Limb (tissue), 2 donors: ENCODE measurements around the gene PAPSS1.

Source experiments
- DNase-seq, 2 donors: peaks; one replicate each; pipeline ENCODE4 v3.0.0-alpha.2; 2016; ENCODE audit errors: extremely low spot score in 2 of 2

PAPSS1 gene

GRCh38 chr4:107630185-107630705 lies 89.8 kb downstream of the PAPSS1 start:
- no peak for DNase-seq

GRCh38 chr4:107629318-107629717 lies 90.7 kb downstream of the PAPSS1 start:
- no peak for DNase-seq

- DNase-seq: no peak
Measured at GRCh38 chr4:107625391-107625902, 94.6 kb downstream of the PAPSS1 start.

GRCh38 chr4:107624024-107624423 lies 96.0 kb downstream of the PAPSS1 start:
- DNase-seq: no peak

GRCh38 chr4:107622006-107622405 lies 98.0 kb downstream of the PAPSS1 start:
- no peak for DNase-seq

GRCh38 chr4:107619731-107620130 lies 100.3 kb downstream of the PAPSS1 start:
- DNase-seq: no peak

GRCh38 chr4:107619066-107619465 lies 101.0 kb downstream of the PAPSS1 start:
- DNase-seq: peak in 1 of 2 donors; percentile 62

GRCh38 chr4:107618656-107619055 lies 101.4 kb downstream of the PAPSS1 start:
- DNase-seq: no peak

- no peak for DNase-seq
Measured at GRCh38 chr4:107616838-107617389, 103.1 kb downstream of the PAPSS1 start.

GRCh38 chr4:107615809-107616208 lies 104.2 kb downstream of the PAPSS1 start:
- DNase-seq: no peak

GRCh38 chr4:107603430-107603829 lies 116.6 kb downstream of the PAPSS1 start:
- DNase-seq: no peak

GRCh38 chr4:107600983-107601382 lies 119.1 kb downstream of the PAPSS1 start:
- DNase-seq: no peak

- no peak for DNase-seq
Measured at GRCh38 chr4:107600436-107600835, 119.6 kb downstream of the PAPSS1 start.

- DNase-seq: no peak
Measured at GRCh38 chr4:107599841-107600240, 120.2 kb downstream of the PAPSS1 start.

GRCh38 chr4:107593230-107593629 lies 126.8 kb downstream of the PAPSS1 start:
- DNase-seq: no peak

GRCh38 chr4:107592519-107592918 lies 127.5 kb downstream of the PAPSS1 start:
- no peak for DNase-seq

GRCh38 chr4:107589269-107589668 lies 130.8 kb downstream of the PAPSS1 start:
- no peak for DNase-seq

- DNase-seq: no peak
Measured at GRCh38 chr4:107586371-107586770, 133.7 kb downstream of the PAPSS1 start.

- DNase-seq: no peak
Measured at GRCh38 chr4:107579099-107579498, 140.9 kb downstream of the PAPSS1 start.

- DNase-seq: no peak
Measured at GRCh38 chr4:107578321-107578720, 141.7 kb downstream of the PAPSS1 start.

GRCh38 chr4:107577743-107578142 lies 142.3 kb downstream of the PAPSS1 start:
- no peak for DNase-seq

GRCh38 chr4:107575243-107575642 lies 144.8 kb downstream of the PAPSS1 start:
- DNase-seq: no peak

GRCh38 chr4:107572281-107572680 lies 147.8 kb downstream of the PAPSS1 start:
- no peak for DNase-seq

- DNase-seq: no peak
Measured at GRCh38 chr4:107570952-107571351, 149.1 kb downstream of the PAPSS1 start.
